Omental fat pad (tissue), 4 donors: ENCODE data around the gene ARFGEF3. TPM values are rescaled to one million over a fixed set of nuclear protein-coding genes. Genes with fewer than 3 reads are reported as not detected.

Experiments
- ATAC-seq: fragments of 150-250 bp; one replicate; pipeline ENCODE4 v1.9.1; 2016; ENCODE audit warnings: mild to moderate bottlenecking, moderate library complexity; ENCODE audit not compliant: low FRiP score
- DNase-seq: peaks from one replicate; pipeline ENCODE4 v3.0.0-alpha.2; 2019; ENCODE audit warnings: low spot score
- total RNA-seq, 4 donors: library from RNA; depleted of rRNA; stranded (reverse); fragments of >200 nt; gene quantifications; one replicate each; pipeline ENCODE4 v1.1.0, GENCODE V29; 2016
- TF ChIP-seq, protein P1 (sequence below), 3 donors: fragments of 450-650 bp; IDR thresholded peaks; one replicate each; pipeline ENCODE4 v1.5.1; 2016 to 2017; ENCODE audit warnings: antibody characterized with exemption in 3 of 3, mild to moderate bottlenecking in 3 of 3, moderate library complexity in 2 of 3

Gene ARFGEF3
- total RNA-seq, 4 donors from 2014 or later = 4.3 to 12.7 (median 6.8) TPM

DNA sequence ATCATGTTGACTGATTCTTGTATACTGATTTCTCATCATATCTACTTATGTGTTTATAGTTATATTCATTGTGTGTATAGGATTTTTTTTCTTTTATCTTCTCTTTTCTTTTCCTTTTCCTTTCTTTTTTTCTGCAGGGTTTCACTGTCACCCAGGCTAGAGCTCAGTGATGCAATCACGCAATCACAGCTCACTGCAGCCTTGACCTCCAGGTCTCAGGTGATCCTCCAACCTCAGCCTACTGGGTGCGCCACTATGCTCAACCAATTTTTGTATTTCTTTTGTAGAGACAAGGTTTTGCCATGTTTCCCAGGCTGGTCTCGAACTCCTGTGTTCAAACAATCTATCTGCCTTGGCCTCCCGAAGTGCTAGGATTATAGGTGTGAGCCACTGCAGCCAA, 58.2 kb downstream of the ARFGEF3 start:
- TF ChIP-seq, protein P1, sequence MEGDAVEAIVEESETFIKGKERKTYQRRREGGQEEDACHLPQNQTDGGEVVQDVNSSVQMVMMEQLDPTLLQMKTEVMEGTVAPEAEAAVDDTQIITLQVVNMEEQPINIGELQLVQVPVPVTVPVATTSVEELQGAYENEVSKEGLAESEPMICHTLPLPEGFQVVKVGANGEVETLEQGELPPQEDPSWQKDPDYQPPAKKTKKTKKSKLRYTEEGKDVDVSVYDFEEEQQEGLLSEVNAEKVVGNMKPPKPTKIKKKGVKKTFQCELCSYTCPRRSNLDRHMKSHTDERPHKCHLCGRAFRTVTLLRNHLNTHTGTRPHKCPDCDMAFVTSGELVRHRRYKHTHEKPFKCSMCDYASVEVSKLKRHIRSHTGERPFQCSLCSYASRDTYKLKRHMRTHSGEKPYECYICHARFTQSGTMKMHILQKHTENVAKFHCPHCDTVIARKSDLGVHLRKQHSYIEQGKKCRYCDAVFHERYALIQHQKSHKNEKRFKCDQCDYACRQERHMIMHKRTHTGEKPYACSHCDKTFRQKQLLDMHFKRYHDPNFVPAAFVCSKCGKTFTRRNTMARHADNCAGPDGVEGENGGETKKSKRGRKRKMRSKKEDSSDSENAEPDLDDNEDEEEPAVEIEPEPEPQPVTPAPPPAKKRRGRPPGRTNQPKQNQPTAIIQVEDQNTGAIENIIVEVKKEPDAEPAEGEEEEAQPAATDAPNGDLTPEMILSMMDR (IDR thresholded peaks at IDR 0.05) = no peak
- ATAC-seq (no peak), DNase-seq (no peak)

GRCh38 chr6:138222901-138223546, 61.3 kb downstream of the ARFGEF3 start:
- peak; percentile 69 for ATAC-seq
- TF ChIP-seq, protein P1 (IDR thresholded peaks at IDR 0.05) = no peak
- no peak for DNase-seq

- ATAC-seq (no peak), DNase-seq (no peak)
- TF ChIP-seq, protein P1 (IDR thresholded peaks at IDR 0.05) = no peak
These were observed 64.2 kb downstream of the ARFGEF3 start for GRCh38 chr6:138225953-138226352.

- ATAC-seq (no peak), DNase-seq (no peak)
- TF ChIP-seq, protein P1 (IDR thresholded peaks at IDR 0.05) = no peak
These were observed 65.1 kb downstream of the ARFGEF3 start for GRCh38 chr6:138226700-138227315.

DNA sequence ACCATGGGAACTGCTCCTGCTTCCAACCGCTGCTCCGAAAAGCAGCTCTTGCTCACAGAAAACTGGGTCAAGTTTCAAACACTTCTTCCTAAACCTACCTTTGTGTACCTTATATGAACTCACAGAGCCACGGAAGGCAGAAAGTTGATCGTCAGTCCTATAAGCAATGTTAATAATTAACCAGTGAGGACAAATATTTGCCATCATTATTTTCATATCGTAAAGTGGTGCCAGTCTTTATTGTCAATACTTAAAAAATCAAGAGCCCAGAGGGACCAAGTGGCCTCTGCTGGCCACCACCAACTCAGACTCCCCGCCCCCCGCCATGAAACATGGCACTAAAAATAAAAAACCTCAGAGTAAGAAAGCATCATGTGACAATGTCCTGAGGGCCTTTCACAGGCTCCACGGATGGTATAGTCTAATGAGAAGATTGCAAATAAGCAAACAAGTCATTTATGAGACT, 65.6 kb downstream of the ARFGEF3 start:
- TF ChIP-seq, protein P1 (IDR thresholded peaks at IDR 0.05) = no peak
- no peak for DNase-seq
- ATAC-seq = no peak

- TF ChIP-seq, protein P1 (IDR thresholded peaks at IDR 0.05) = no peak
- DNase-seq (no peak), ATAC-seq (no peak)
These were observed 67.3 kb downstream of the ARFGEF3 start for GRCh38 chr6:138229072-138229471.

DNA sequence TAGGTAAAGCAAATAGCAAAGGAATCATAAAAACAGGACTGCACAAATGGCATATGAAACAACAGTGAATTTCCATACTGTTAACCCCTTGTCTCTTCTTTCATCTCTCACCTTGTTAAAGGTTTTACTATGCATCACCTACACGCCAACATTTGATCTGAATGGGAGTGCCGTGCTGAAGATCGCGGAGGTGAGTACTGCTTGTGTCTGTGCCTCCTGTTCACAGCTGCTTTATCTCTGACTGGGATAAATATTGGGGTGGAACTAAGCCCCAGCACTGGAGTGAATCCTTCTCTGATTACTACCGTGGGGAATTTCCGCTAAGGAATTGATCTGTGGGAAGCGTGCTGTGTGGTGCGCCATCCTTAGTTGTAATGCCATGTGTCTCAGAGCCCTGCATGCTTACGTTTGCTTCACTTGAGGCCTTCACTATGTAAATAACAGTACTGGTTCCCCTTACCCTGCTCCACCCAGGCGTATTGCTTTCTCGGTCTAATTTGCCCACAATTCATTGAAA, 68.0 kb downstream of the ARFGEF3 start:
- ATAC-seq = no peak
- no peak for DNase-seq

More for the DNA sequence above, 68.0 kb downstream of the ARFGEF3 start:
- TF ChIP-seq, protein P1 (IDR thresholded peaks at IDR 0.05) = no peak
